Measurements from ENCODE around the gene NAA35.
"Not testable (repeated sequence)": the region's sequence is repeated elsewhere in the genome, so short reads cannot be mapped to it uniquely, and the experiment has no call there.

The NAA35 gene

GRCh38 chr9:85964526-85964925 is 23.6 kb downstream of the NAA35 start:
- no peak for TF ChIP-seq JUND (IDR thresholded peaks at IDR 0.05; ENCODE audit: low read depth)
- DNase-seq (ENCODE audit: low read depth in 1 of 2, low spot score in 1 of 2): no peak
- in situ Hi-C loops (cut with HindIII; ENCODE audit: low pct_unique_long_range_greater_than_20kb, low sequenced_read_pairs): no loop called here

DNA sequence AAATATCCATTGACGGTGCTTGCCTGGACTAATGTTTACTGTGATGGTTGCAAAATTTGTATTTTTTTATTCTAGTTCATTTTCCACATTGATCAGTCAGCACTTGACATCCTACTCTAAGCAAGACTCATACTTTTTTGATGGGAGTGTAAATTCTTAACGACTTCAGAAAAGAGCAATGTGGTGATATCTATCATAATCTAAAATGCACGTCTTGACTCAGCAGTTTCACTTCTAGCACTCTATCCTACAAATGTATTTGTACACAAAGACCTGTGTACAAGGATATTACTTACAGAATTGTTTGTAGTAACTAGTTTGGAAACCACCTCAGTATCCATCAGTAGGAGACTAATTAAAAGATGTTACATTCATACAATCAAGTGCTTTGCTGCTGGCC is 24.0 kb downstream of the NAA35 start:
- in situ Hi-C loops (cut with HindIII; ENCODE audit: low pct_unique_long_range_greater_than_20kb, low sequenced_read_pairs): no loop called here
- TF ChIP-seq JUND (IDR thresholded peaks at IDR 0.05; ENCODE audit: low read depth): no peak

DNA sequence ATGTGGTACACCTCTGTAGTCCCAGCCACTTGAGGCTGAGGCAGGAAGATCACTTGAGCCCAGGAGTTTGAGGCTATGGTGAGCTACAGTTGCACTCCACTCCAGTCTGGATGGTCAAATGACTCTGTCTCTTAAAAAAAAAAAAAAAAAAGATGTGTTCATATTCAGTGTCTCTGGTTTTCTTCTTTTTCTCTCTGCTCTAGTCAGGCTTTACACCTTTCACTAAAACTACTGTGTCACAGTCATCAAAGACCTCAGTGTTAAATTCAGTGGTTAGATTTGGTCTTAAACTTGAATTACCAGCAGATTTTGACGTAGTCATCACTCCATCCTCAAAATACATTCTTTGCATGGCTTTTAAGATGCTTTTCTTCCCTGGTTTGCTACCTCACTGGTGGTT is 28.8 kb downstream of the NAA35 start:
- no peak for TF ChIP-seq JUND (IDR thresholded peaks at IDR 0.05; ENCODE audit: low read depth)
- in situ Hi-C loops (cut with HindIII; ENCODE audit: low pct_unique_long_range_greater_than_20kb, low sequenced_read_pairs): no loop called here
- DNase-seq (ENCODE audit: low read depth in 1 of 2, low spot score in 1 of 2): no peak

More for the DNA sequence above, 24.0 kb downstream of the NAA35 start:
- DNase-seq (ENCODE audit: low read depth in 1 of 2, low spot score in 1 of 2): no peak

DNA sequence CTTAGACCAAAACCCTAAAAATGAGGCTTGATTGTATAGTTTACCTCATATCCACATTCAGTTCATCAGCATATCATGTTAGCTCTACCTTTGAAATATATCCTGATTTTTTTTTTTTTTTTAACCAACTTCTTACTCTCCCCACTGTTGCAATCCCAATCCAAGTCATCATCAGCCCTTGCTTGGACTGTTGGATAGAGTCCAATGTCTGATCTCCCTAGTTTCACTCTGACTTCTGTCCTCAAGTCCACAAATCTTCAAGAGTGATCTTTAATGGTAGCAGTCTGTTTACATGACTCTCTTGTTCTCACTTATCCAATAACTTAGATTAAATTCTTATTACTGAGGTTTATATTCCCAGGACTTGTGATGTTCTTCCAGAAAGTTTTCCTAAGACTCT is 30.8 kb downstream of the NAA35 start:
- DNase-seq (ENCODE audit: low read depth in 1 of 2, low spot score in 1 of 2): no peak
- no peak for TF ChIP-seq JUND (IDR thresholded peaks at IDR 0.05; ENCODE audit: low read depth)
- in situ Hi-C loops (cut with HindIII; ENCODE audit: low pct_unique_long_range_greater_than_20kb, low sequenced_read_pairs): no loop called here

GRCh38 chr9:85973238-85973637 is 32.3 kb downstream of the NAA35 start:
- no peak for TF ChIP-seq JUND (IDR thresholded peaks at IDR 0.05; ENCODE audit: low read depth)
- no peak for DNase-seq (ENCODE audit: low read depth in 1 of 2, low spot score in 1 of 2)
- in situ Hi-C loops (cut with HindIII; ENCODE audit: low pct_unique_long_range_greater_than_20kb, low sequenced_read_pairs): no loop called here

- in situ Hi-C loops (cut with HindIII; ENCODE audit: low pct_unique_long_range_greater_than_20kb, low sequenced_read_pairs); DNase-seq (ENCODE audit: low read depth in 1 of 2, low spot score in 1 of 2): not testable (repeated sequence)
Measured at GRCh38 chr9:85974055-85974547, 33.2 kb downstream of the NAA35 start.

- in situ Hi-C loops (cut with HindIII; ENCODE audit: low pct_unique_long_range_greater_than_20kb, low sequenced_read_pairs): no loop called here
- no peak for DNase-seq (ENCODE audit: low read depth in 1 of 2, low spot score in 1 of 2)
- TF ChIP-seq JUND (IDR thresholded peaks at IDR 0.05; ENCODE audit: low read depth): no peak
Measured at GRCh38 chr9:85978496-85978895, 37.5 kb downstream of the NAA35 start.

DNA sequence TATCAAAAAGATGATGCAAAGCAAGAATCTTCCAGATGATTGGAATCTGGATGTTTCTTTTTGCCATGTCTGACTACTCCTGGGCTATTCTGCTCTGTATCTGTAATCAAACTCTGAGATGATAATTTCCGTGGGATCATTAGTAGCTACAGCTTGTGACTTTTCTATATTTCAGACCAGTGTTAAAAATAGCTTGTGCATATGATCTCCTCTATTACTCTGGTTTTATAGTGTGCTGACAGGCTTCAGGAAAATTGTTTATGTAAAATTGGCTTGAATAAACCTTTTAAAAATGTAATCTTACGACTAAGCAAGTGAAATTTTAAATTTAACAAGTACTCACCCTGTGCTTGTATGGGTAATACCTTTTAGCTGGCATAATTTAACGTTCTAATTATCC is 40.4 kb downstream of the NAA35 start:
- no peak for DNase-seq (ENCODE audit: low read depth in 1 of 2, low spot score in 1 of 2)
- in situ Hi-C loops (cut with HindIII; ENCODE audit: low pct_unique_long_range_greater_than_20kb, low sequenced_read_pairs): no loop called here
- no peak for TF ChIP-seq JUND (IDR thresholded peaks at IDR 0.05; ENCODE audit: low read depth)

DNA sequence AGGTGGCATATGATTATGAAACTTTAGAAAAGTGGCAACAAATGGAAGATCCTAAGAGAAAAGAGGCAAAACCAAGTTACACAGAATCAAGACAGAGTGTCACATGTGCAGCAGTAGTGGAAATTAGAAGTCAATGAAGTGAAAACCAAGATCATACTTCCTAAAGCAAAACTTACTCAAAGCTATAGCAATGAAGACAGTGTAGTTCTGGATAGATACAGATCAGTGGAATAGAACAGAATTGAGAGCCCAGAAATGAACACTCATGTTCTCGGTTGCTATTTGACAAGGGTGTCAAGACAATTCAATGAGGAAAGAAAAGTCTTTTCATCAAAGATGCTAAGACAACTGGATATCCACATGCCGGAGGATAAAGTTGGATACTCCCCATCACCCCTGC is 43.5 kb downstream of the NAA35 start:
- no peak for TF ChIP-seq JUND (IDR thresholded peaks at IDR 0.05; ENCODE audit: low read depth)
- in situ Hi-C loops (cut with HindIII; ENCODE audit: low pct_unique_long_range_greater_than_20kb, low sequenced_read_pairs): no loop called here
- DNase-seq (ENCODE audit: low read depth in 1 of 2, low spot score in 1 of 2): no peak

- in situ Hi-C loops (cut with HindIII; ENCODE audit: low pct_unique_long_range_greater_than_20kb, low sequenced_read_pairs): no loop called here
- no peak for DNase-seq (ENCODE audit: low read depth in 1 of 2, low spot score in 1 of 2)
- no peak for TF ChIP-seq JUND (IDR thresholded peaks at IDR 0.05; ENCODE audit: low read depth)
Measured at GRCh38 chr9:85987236-85987635, 46.3 kb downstream of the NAA35 start.

DNA sequence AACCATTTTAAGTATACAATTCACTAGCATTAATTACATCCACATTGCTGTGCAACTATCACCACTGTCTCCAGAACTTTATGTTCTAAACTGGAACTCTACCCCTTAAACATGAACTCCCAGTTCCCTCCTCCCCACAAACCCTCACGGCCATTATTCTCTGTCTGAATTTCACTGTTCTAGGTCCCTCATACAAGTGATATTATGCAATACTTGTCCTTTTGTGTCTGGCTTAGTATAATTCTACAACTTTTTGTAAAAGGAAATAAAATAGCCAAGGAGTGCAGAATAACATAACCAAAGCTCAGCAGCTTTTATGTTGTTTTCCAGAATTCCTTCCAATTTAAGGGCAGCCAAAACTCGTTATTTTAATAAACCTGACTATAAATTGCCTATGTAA is 53.2 kb downstream of the NAA35 start:
- no peak for TF ChIP-seq JUND (IDR thresholded peaks at IDR 0.05; ENCODE audit: low read depth)
- in situ Hi-C loops (cut with HindIII; ENCODE audit: low pct_unique_long_range_greater_than_20kb, low sequenced_read_pairs): no loop called here
- DNase-seq (ENCODE audit: low read depth in 1 of 2, low spot score in 1 of 2): no peak

DNA sequence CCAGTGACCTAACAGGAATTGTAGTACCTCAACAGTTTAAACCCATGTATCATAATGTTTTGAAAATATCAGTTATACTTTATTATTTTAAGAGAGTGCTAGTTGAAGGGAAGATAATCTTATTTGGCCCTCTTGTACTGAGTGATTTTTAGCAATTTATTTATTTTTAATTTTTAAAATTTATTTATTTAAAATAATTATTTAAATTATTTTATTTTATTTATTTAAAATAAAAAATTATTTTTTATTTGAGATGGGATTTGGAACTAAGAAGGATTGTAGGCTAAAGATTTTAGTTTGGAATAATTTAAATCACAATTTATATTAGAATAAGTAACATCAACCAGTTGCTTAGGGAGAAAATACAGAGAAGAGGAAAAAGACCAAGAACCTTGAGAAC is 54.2 kb downstream of the NAA35 start:
- no peak for DNase-seq (ENCODE audit: low read depth in 1 of 2, low spot score in 1 of 2)
- in situ Hi-C loops (cut with HindIII; ENCODE audit: low pct_unique_long_range_greater_than_20kb, low sequenced_read_pairs): no loop called here
- TF ChIP-seq JUND (IDR thresholded peaks at IDR 0.05; ENCODE audit: low read depth): no peak

DNA sequence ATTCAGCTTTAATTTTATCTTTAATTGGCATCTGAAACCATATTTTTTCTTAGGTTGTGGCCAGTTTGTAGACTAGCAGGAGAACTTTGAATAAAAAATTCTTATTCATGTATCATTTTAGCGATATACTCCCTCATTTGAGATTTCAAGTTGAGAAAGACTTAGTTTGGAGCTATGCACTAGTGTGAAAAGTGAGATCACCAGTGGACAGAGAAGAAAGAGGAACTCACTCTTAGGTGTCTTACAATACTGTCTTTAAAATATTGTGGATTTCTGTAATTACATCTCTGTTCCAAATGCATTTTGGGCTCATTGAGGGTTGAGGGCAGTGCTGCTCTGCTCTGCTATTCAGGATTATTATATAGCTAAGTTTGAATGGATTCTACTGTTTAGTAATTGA is 54.7 kb downstream of the NAA35 start:
- in situ Hi-C loops (cut with HindIII; ENCODE audit: low pct_unique_long_range_greater_than_20kb, low sequenced_read_pairs): no loop called here
- no peak for DNase-seq (ENCODE audit: low read depth in 1 of 2, low spot score in 1 of 2)
- TF ChIP-seq JUND (IDR thresholded peaks at IDR 0.05; ENCODE audit: low read depth): no peak

- TF ChIP-seq JUND (IDR thresholded peaks at IDR 0.05; ENCODE audit: low read depth): no peak
- in situ Hi-C loops (cut with HindIII; ENCODE audit: low pct_unique_long_range_greater_than_20kb, low sequenced_read_pairs): no loop called here
- no peak for DNase-seq (ENCODE audit: low read depth in 1 of 2, low spot score in 1 of 2)
Measured at GRCh38 chr9:86005253-86005775, 64.4 kb downstream of the NAA35 start.
